ENCODE results near the gene KPNA5. TPM values are rescaled to one million over a fixed set of nuclear protein-coding genes. Genes with fewer than 3 reads are reported as not detected.
"Not testable (repeated sequence)": the region's sequence is repeated elsewhere in the genome, so short reads cannot be mapped to it uniquely, and the experiment has no call there.

KPNA5 gene
- total and polyA plus RNA-seq, 4 experiments from 2014 or later = 8.5 to 61.8 (median 34.9) TPM

DNA sequence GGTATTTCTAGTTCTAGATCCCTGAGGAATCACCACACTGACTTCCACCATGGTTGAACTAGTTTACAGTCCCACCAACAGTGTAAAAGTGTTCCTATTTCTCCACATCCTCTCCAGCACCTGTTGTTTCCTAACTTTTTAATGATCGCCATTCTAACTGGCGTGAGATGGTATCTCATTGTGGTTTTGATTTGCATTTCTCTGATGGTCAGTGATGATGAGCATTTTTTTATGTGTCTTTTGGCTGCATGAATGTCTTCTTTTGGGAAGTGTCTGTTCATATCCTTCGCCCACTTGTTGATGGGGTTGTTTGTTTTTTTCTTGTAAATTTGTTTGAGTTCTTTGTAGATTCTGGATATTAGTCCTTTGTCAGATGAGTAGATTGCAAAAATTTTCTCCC, 12.3 kb downstream of the KPNA5 start:
- H3K4me1 Mint-ChIP-seq = peaks cover 28 to 46% (median 35%) of the 10 kb centered on the region in 4 donors
- H3K9me3 Mint-ChIP-seq; H3K4me3 ChIP-seq (ENCODE audit: low read length in 2 of 2); POLR2A ChIA-PET (ENCODE audit: partially characterized antibody); CTCF ChIA-PET (ENCODE audit: partially characterized antibody); H3K27me3 ChIP-seq (ENCODE audit: insufficient read depth, low read length); DNase-seq; H3K27me3 Mint-ChIP-seq; H3K36me3 ChIP-seq (ENCODE audit: insufficient read depth, low read length); H3K27ac ChIP-seq (ENCODE audit: low read depth, low read length); H3K9me3 ChIP-seq (ENCODE audit: control insufficient read depth in 1 of 2, low read length in 2 of 2); intact Hi-C loops (cut with micrococcal nuclease): not testable (repeated sequence)
- peaks cover 32 to 46% of the 10 kb centered on the region in 2 donors for H3K36me3 Mint-ChIP-seq
- H3K4me3 Mint-ChIP-seq = peak overlapping the region in 1 of 8 donors; percentile 10
- H3K4me1 ChIP-seq (ENCODE audit: insufficient read depth, low read length) = peaks cover 22% of the 10 kb centered on the region
- peak overlapping the region in 1 of 7 donors; percentile 51 for H3K27ac Mint-ChIP-seq

- Histone ChIP-seq H3K4me1 (ENCODE audit: insufficient read depth, low read length) (peaks cover 16% of the 10 kb centered on the region), H3K36me3 (ENCODE audit: insufficient read depth, low read length) (peaks cover 10% of the 10 kb centered on the region), H3K4me3 (ENCODE audit: low read length in 2 of 2) (no peak overlapping the region), H3K9me3 (ENCODE audit: control insufficient read depth in 1 of 2, low read length in 2 of 2) (no peaks in the 10 kb centered on the region), H3K27me3 (ENCODE audit: insufficient read depth, low read length) (no peaks in the 10 kb centered on the region), H3K27ac (ENCODE audit: low read depth, low read length) (no peak overlapping the region)
- Mint-ChIP-seq H3K27ac (peak overlapping the region in 2 of 7 donors; percentile 22 to 29), H3K4me1 (peaks cover 27 to 44% (median 36%) of the 10 kb centered on the region in 4 donors), H3K9me3 (no peaks in the 10 kb centered on the region), H3K27me3 (no peaks in the 10 kb centered on the region), H3K36me3 (peaks cover 40 to 50% of the 10 kb centered on the region in 2 donors), H3K4me3 (peak overlapping the region in 4 of 8 donors; percentile 28 to 55 (median 37))
- POLR2A ChIA-PET (ENCODE audit: partially characterized antibody) = no interaction called here
- DNase-seq = peak in 4 of 5 donors; percentile 4 to 24 (median 11)
- intact Hi-C loops (cut with micrococcal nuclease) = loop anchor here (2.0 kb wide), 1 partner anchor 15 kb away; the partner anchor contains the start of gene KPNA5
- CTCF ChIA-PET (ENCODE audit: partially characterized antibody) = no interaction called here
Observed at GRCh38 chr6:116695401-116695800, 14.4 kb downstream of the KPNA5 start.

DNA sequence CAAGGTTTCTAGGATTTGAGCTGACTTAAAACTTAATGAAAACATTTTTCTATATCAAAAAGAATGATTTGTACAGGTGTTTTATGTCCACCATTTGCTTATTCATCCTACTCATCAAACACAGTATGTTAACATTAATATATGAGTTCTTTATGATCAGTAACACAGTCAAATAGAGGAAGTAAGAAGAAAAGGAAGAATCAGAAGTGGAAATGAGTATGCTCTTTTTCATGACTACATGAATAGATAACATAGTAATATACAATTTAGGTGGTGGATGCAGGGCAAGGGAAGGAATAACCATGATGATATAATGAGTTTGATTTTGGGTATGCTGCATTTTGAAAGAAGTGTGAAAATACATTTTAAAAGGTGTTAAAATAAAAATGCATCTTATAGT, 16.5 kb downstream of the KPNA5 start:
- peaks cover 28 to 48% (median 37%) of the 10 kb centered on the region in 4 donors for H3K4me1 Mint-ChIP-seq
- peaks cover 16% of the 10 kb centered on the region for H3K4me1 ChIP-seq (ENCODE audit: insufficient read depth, low read length)

GRCh38 chr6:116703888-116704287, 22.9 kb downstream of the KPNA5 start:
- H3K9me3 Mint-ChIP-seq = not testable (repeated sequence)
- H3K36me3 Mint-ChIP-seq = peaks cover 40 to 59% of the 10 kb centered on the region in 2 donors

More for the DNA sequence above, 16.5 kb downstream of the KPNA5 start:
- Histone ChIP-seq H3K9me3 (ENCODE audit: control insufficient read depth in 1 of 2, low read length in 2 of 2) (no peaks in the 10 kb centered on the region), H3K27me3 (ENCODE audit: insufficient read depth, low read length) (no peaks in the 10 kb centered on the region), H3K36me3 (ENCODE audit: insufficient read depth, low read length) (peaks cover 14% of the 10 kb centered on the region), H3K27ac (ENCODE audit: low read depth, low read length) (no peak overlapping the region), H3K4me3 (ENCODE audit: low read length in 2 of 2) (no peak overlapping the region)
- no peak for DNase-seq
- no peaks in the 10 kb centered on the region for H3K9me3 Mint-ChIP-seq
- H3K27me3 Mint-ChIP-seq = no peaks in the 10 kb centered on the region
- ChIA-PET POLR2A (ENCODE audit: partially characterized antibody) (no interaction called here), CTCF (ENCODE audit: partially characterized antibody) (no interaction called here)
- peaks cover 39 to 53% of the 10 kb centered on the region in 2 donors for H3K36me3 Mint-ChIP-seq
- H3K27ac Mint-ChIP-seq = no peak overlapping the region
- intact Hi-C loops (cut with micrococcal nuclease) = no loop called here
- no peak overlapping the region for H3K4me3 Mint-ChIP-seq

GRCh38 chr6:116705917-116706316, 24.9 kb downstream of the KPNA5 start:
- Mint-ChIP-seq H3K27me3 (no peaks in the 10 kb centered on the region), H3K4me3 (no peak overlapping the region), H3K9me3 (no peaks in the 10 kb centered on the region), H3K4me1 (peaks cover 1 to 4% (median 4%) of the 10 kb centered on the region in 4 donors), H3K27ac (no peak overlapping the region), H3K36me3 (peaks cover 33 to 50% of the 10 kb centered on the region in 2 donors)
- Histone ChIP-seq H3K27me3 (ENCODE audit: insufficient read depth, low read length) (no peaks in the 10 kb centered on the region), H3K4me1 (ENCODE audit: insufficient read depth, low read length) (no peaks in the 10 kb centered on the region), H3K36me3 (ENCODE audit: insufficient read depth, low read length) (peaks cover 16% of the 10 kb centered on the region), H3K27ac (ENCODE audit: low read depth, low read length) (no peak overlapping the region), H3K9me3 (ENCODE audit: control insufficient read depth in 1 of 2, low read length in 2 of 2) (no peaks in the 10 kb centered on the region), H3K4me3 (ENCODE audit: low read length in 2 of 2) (no peak overlapping the region)
- ChIA-PET CTCF (ENCODE audit: partially characterized antibody) (no interaction called here), POLR2A (ENCODE audit: partially characterized antibody) (no interaction called here)
- intact Hi-C loops (cut with micrococcal nuclease) = no loop called here
- no peak for DNase-seq

More at GRCh38 chr6:116703888-116704287, 22.9 kb downstream of the KPNA5 start:
- H3K27ac ChIP-seq (ENCODE audit: low read depth, low read length); H3K4me3 Mint-ChIP-seq; intact Hi-C loops (cut with micrococcal nuclease); DNase-seq; CTCF ChIA-PET (ENCODE audit: partially characterized antibody); H3K4me1 ChIP-seq (ENCODE audit: insufficient read depth, low read length); H3K27me3 ChIP-seq (ENCODE audit: insufficient read depth, low read length); H3K4me3 ChIP-seq (ENCODE audit: low read length in 2 of 2); H3K27ac Mint-ChIP-seq; H3K9me3 ChIP-seq (ENCODE audit: control insufficient read depth in 1 of 2, low read length in 2 of 2); POLR2A ChIA-PET (ENCODE audit: partially characterized antibody); H3K27me3 Mint-ChIP-seq: not testable (repeated sequence)
- H3K4me1 Mint-ChIP-seq = peaks cover 3 to 10% (median 8%) of the 10 kb centered on the region in 4 donors
- H3K36me3 ChIP-seq (ENCODE audit: insufficient read depth, low read length) = peaks cover 23% of the 10 kb centered on the region

DNA sequence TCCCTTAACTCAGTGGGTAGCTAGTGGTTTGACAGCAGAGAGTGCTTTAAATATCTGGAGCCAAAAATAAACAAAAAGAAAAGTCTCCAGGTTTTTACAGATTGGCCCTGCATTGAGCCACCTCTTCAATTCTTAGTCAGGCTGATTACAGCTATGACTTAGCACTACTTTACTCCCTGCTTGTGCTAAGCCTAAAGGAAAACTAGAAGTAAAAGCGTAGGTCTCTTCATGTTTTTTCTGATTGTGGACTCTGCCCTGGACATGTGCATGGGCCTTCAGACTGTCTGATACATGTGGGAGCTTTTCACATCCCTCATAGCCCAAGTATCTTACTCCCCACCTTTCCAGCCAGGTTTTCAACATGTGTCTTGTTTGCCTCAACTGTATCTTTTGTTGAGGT, 33.3 kb downstream of the KPNA5 start:
- Histone ChIP-seq H3K4me3 (ENCODE audit: low read length in 2 of 2) (no peak overlapping the region), H3K27me3 (ENCODE audit: insufficient read depth, low read length) (no peaks in the 10 kb centered on the region), H3K4me1 (ENCODE audit: insufficient read depth, low read length) (no peaks in the 10 kb centered on the region), H3K36me3 (ENCODE audit: insufficient read depth, low read length) (peaks cover 26% of the 10 kb centered on the region), H3K9me3 (ENCODE audit: control insufficient read depth in 1 of 2, low read length in 2 of 2) (no peaks in the 10 kb centered on the region), H3K27ac (ENCODE audit: low read depth, low read length) (no peak overlapping the region)
- ChIA-PET CTCF (ENCODE audit: partially characterized antibody) (no interaction called here), POLR2A (ENCODE audit: partially characterized antibody) (no interaction called here)
- peak overlapping the region in 4 of 7 donors; percentile 8 to 48 (median 28) for H3K27ac Mint-ChIP-seq
- no peak for DNase-seq
- H3K4me3 Mint-ChIP-seq = no peak overlapping the region
- intact Hi-C loops (cut with micrococcal nuclease) = no loop called here
- H3K4me1 Mint-ChIP-seq = peaks cover 5 to 29% (median 10%) of the 10 kb centered on the region in 4 donors
- H3K9me3 Mint-ChIP-seq = no peaks in the 10 kb centered on the region
- no peaks in the 10 kb centered on the region for H3K27me3 Mint-ChIP-seq
- H3K36me3 Mint-ChIP-seq = peaks cover 59 to 62% of the 10 kb centered on the region in 2 donors

DNA sequence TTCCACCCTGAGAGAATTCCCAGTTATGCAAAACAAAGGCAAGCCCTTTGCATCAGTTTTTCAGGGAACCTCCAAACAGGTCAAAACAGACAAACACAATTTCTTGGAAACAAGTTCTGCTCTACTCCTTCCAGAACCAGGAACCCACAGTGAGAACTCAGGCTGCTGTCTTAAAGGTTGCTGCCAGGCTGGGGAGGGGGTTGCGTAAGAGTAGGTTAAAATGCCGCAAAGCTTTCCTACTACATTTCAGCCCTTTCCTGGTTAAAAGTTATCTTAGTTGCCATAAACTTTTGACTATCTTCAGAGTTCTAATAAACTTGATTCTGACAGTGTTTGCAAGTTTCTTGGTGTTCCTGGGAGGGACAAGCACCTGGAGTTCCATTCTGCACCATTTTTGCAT, 33.8 kb downstream of the KPNA5 start:
- H3K4me1 Mint-ChIP-seq = peaks cover 5 to 29% (median 10%) of the 10 kb centered on the region in 4 donors
- CTCF ChIA-PET (ENCODE audit: partially characterized antibody) = no interaction called here
- peaks cover 30% of the 10 kb centered on the region for H3K36me3 ChIP-seq (ENCODE audit: insufficient read depth, low read length)
- no peaks in the 10 kb centered on the region for H3K27me3 ChIP-seq (ENCODE audit: insufficient read depth, low read length)
- H3K9me3 ChIP-seq (ENCODE audit: control insufficient read depth in 1 of 2, low read length in 2 of 2) = no peaks in the 10 kb centered on the region
- intact Hi-C loops (cut with micrococcal nuclease) = no loop called here
- no peak for DNase-seq
- peaks cover 58 to 66% of the 10 kb centered on the region in 2 donors for H3K36me3 Mint-ChIP-seq
- H3K4me3 Mint-ChIP-seq = no peak overlapping the region
- H3K9me3 Mint-ChIP-seq = no peaks in the 10 kb centered on the region
- POLR2A ChIA-PET (ENCODE audit: partially characterized antibody) = no interaction called here
- no peaks in the 10 kb centered on the region for H3K4me1 ChIP-seq (ENCODE audit: insufficient read depth, low read length)
- no peak overlapping the region for H3K27ac ChIP-seq (ENCODE audit: low read depth, low read length)
- H3K27me3 Mint-ChIP-seq = no peaks in the 10 kb centered on the region
- H3K27ac Mint-ChIP-seq = peak overlapping the region in 2 of 7 donors; percentile 8 to 41
- no peak overlapping the region for H3K4me3 ChIP-seq (ENCODE audit: low read length in 2 of 2)

Measured in CD4-positive, alpha-beta memory T cell (primary cell).